ACC112 (cell line): ENCODE results near the gene CSRP1.

Source experiments
- H2AFZ ChIP-seq: fragments of 200-600 bp; sonication (generic); one replicate; pipeline ENCODE4 v1.6.0; 2017; ENCODE audit warnings: antibody characterized with exemption, low read length; ENCODE audit not compliant: unreplicated experiment
- H3K27ac ChIP-seq: fragments of 200-600 bp; sonication (generic); 2 replicates; pipeline ENCODE4 v1.5.1; 2014; ENCODE audit warnings: low read depth, mild to moderate bottlenecking, antibody characterized with exemption, low read length, moderate library complexity
- H3K27me3 ChIP-seq: fragments of 200-600 bp; sonication (generic); 2 replicates; pipeline ENCODE4 v1.6.1; 2014; ENCODE audit warnings: mild to moderate bottlenecking, antibody characterized with exemption, low read length, moderate library complexity, mixed read lengths; ENCODE audit not compliant: insufficient read depth
- H3K36me3 ChIP-seq: fragments of 200-600 bp; sonication (generic); 2 replicates; pipeline ENCODE4 v1.6.1; 2016; ENCODE audit warnings: mild to moderate bottlenecking, antibody characterized with exemption, low read length, moderate library complexity, mixed read lengths; ENCODE audit not compliant: insufficient read depth
- H3K4me1 ChIP-seq: fragments of 200-600 bp; sonication (generic); one replicate; pipeline ENCODE4 v1.6.1; 2016; ENCODE audit warnings: low read length, mixed read lengths; ENCODE audit not compliant: insufficient read depth, unreplicated experiment, control insufficient read depth
- H3K4me3 ChIP-seq: fragments of 200-600 bp; sonication (generic); 2 replicates; pipeline ENCODE4 v1.5.1; 2014; ENCODE audit warnings: mild to moderate bottlenecking, low read depth, low read length
- H3K79me2 ChIP-seq: fragments of 200-600 bp; sonication (generic); one replicate; pipeline ENCODE4 v1.6.0; 2016; ENCODE audit warnings: low read length; ENCODE audit not compliant: control insufficient read depth, unreplicated experiment, insufficient read depth

Gene CSRP1

DNA sequence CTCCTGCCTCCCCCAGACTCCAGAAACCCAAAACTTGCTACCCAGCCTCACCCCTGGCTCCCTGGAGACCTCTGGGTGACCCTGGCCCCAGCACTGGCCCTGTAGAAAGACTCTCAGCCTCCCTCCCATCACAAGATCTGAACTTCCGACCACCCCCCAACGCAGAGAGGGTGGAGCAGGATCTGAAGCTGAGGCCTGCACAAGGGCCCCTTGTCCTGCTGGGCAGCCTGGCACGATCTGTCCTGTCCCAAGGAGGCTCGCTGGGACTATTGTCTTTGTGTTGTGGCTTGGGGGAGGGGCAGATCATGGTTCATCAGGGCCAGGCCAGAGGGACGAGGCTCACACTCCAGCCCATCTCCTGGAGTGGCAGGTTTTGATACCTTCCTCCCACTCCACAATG is 57.9 kb downstream of the CSRP1 start:
- H3K36me3 ChIP-seq: no peaks in the 10 kb centered on the region
- H3K27ac ChIP-seq: no peak overlapping the region
- peaks cover 27% of the 10 kb centered on the region for H3K4me1 ChIP-seq
- H3K27me3 ChIP-seq: no peaks in the 10 kb centered on the region
- no peak overlapping the region for H3K4me3 ChIP-seq
- no peak overlapping the region for H2AFZ ChIP-seq
- no peaks in the 10 kb centered on the region for H3K79me2 ChIP-seq

DNA sequence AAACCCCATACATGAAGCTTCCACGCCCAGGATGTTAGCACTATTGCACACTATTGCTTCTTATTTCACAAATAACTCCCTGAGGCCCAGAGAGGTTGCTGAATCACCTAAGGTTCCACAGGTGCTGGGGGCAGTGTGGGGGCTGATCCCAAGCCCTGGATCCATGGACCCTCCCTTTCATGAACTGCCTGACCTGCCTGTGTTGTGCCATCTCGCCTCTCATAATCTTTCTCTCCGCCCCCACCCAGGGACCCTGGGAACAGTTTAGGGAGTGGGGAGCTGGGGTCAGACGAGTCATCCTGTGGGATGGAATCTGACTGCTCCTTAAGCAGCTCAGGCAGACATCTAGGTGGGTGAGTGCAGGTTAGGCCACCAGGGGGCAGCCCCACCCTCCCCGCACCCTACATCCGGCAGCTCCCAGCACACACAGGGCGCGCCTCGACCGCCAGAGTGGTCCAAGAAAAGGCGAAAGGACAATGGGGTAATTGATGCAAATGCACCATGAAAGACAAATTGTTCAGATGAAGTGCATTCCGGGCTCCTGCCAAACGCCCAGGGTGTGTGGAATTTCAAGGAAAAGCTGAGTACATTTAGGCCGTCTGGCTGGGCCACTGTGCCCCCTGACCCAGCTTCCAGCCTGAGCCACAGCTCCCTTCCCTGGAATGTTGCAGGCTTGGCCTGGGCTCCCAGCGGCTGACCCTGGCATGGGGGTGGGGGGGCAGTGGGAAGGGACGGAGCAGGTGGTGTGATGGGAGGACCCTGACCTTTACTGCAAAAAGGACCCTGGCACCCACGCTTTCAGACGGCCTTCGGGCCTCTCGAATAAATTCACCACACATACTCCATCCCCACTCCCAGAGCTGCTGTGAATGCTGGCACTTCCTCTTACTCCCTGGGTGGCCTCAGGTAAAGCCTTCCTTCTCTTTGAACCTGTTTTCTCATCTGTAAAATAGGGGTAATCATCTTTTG is 58.7 kb downstream of the CSRP1 start:
- Histone ChIP-seq H2AFZ (peak overlapping the region; percentile 6), H3K79me2 (no peaks in the 10 kb centered on the region), H3K4me3 (no peak overlapping the region), H3K27ac (no peak overlapping the region), H3K36me3 (no peaks in the 10 kb centered on the region), H3K4me1 (peaks cover 19% of the 10 kb centered on the region), H3K27me3 (no peaks in the 10 kb centered on the region)

DNA sequence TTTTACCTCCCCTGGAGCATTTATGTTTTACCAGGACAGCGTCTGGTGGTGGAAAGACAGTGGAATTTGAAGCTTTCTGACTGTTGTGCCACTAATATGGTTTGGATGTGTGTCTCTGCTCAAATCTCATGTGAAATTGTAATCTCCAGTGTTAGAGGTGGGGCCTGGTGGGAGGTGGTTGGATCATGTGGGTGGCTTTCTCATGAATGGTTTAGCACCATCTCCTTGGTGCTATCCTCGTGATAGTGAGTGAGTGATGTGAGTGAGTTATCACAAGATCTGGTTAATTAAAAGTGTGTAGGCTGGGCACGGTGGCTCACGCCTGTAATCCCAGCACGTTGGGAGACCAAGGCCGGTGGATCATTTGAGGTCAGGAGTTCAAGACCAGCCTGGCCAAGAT is 61.6 kb downstream of the CSRP1 start:
- no peaks in the 10 kb centered on the region for H3K36me3 ChIP-seq
- no peaks in the 10 kb centered on the region for H3K27me3 ChIP-seq
- H3K27ac ChIP-seq: no peak overlapping the region
- H3K4me3 ChIP-seq: no peak overlapping the region
- no peak overlapping the region for H2AFZ ChIP-seq
- no peaks in the 10 kb centered on the region for H3K79me2 ChIP-seq
- H3K4me1 ChIP-seq: peaks cover 9% of the 10 kb centered on the region

DNA sequence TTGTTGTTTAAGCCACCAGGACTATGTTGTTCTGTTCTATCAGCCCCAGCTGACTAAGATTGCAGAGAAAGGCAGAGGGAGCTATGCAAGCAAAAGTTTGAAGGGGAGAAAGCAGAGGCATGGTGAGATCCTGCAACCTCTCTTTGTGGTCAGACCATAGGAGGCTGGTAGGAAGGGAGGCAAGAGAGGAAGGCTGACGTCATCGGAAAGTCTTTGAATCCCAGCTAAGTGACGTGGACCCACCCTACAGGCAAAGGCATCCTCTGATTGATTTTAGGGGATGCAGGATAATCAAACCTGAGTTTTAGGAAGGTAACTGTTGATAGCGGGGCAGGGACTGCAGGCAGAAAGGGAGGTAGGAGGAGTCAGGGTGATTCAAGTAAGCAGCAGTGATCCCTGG is 62.1 kb downstream of the CSRP1 start:
- H3K4me3 ChIP-seq: no peak overlapping the region
- H3K4me1 ChIP-seq: peaks cover 8% of the 10 kb centered on the region
- no peak overlapping the region for H2AFZ ChIP-seq
- no peaks in the 10 kb centered on the region for H3K79me2 ChIP-seq
- no peaks in the 10 kb centered on the region for H3K27me3 ChIP-seq
- H3K36me3 ChIP-seq: no peaks in the 10 kb centered on the region
- no peak overlapping the region for H3K27ac ChIP-seq

DNA sequence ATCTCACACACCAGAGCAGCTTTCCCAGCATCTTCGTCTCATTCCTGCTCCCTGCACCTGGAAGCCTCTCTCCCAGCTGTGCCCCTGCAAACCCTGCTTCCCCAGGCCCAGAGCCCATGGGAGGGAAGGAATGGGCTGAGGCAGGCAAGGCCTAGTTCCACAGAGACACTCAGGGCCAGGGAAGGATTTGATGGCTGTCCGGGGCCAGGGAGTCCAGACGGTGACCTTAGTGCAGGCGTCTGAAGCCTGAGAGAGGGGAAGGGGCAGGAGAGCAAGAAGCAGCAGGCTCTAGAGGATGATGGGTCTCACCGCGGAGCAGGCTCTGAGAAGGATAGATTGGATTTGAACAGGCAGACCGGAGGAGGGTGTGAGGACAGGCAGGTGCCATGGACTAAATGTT is 63.2 kb downstream of the CSRP1 start:
- Histone ChIP-seq H2AFZ (no peak overlapping the region), H3K4me1 (peaks cover 8% of the 10 kb centered on the region), H3K27me3 (no peaks in the 10 kb centered on the region), H3K79me2 (no peaks in the 10 kb centered on the region), H3K4me3 (no peak overlapping the region), H3K27ac (no peak overlapping the region), H3K36me3 (no peaks in the 10 kb centered on the region)

DNA sequence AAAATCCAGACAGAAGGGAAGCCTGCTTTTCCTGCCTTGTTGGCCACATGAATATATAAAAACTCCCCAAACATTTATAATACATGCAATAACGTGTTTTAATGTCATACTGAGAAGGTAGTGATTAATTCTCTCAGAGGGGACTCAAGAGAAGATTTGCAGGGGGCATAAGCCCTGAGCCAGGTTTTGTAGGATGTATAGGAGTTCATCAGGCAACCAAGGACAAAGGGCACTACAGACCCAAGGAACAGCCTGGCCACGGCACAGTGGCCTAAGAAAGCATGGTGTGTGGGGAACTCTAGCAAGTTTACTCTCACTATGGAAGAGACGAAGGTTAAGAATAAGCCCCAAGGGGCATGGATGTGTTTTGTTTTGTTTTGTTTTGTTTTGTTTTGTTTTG is 70.0 kb downstream of the CSRP1 start:
- no peak overlapping the region for H3K4me3 ChIP-seq
- no peak overlapping the region for H3K27ac ChIP-seq
- H3K4me1 ChIP-seq: peaks cover 7% of the 10 kb centered on the region
- no peaks in the 10 kb centered on the region for H3K27me3 ChIP-seq
- H2AFZ ChIP-seq: no peak overlapping the region
- H3K36me3 ChIP-seq: no peaks in the 10 kb centered on the region
- H3K79me2 ChIP-seq: no peaks in the 10 kb centered on the region

DNA sequence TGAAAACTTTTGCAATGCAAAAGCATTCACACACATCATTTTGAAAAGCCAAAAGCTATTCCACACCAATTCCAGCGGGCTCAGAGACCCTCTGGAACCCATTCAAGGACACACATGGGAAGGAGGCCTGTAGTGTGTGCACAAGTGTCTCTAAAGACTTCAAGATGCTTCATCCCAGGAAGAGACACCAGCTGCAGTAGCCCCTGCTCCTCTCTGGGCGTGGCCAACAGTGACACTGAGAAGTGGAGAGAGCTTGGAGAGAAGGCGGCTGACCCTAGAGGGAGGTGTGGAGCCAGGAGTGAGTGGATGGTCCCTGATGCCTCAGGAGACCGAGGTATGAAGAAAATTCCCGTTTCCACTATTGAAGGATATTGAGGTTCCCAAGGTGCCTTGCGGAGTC is 70.5 kb downstream of the CSRP1 start:
- Histone ChIP-seq H3K4me3 (no peak overlapping the region; the same call in 1 of the 2 replicates), H3K27ac (no peak overlapping the region), H3K27me3 (no peaks in the 10 kb centered on the region), H2AFZ (no peak overlapping the region), H3K4me1 (peaks cover 7% of the 10 kb centered on the region), H3K79me2 (no peaks in the 10 kb centered on the region), H3K36me3 (no peaks in the 10 kb centered on the region)

DNA sequence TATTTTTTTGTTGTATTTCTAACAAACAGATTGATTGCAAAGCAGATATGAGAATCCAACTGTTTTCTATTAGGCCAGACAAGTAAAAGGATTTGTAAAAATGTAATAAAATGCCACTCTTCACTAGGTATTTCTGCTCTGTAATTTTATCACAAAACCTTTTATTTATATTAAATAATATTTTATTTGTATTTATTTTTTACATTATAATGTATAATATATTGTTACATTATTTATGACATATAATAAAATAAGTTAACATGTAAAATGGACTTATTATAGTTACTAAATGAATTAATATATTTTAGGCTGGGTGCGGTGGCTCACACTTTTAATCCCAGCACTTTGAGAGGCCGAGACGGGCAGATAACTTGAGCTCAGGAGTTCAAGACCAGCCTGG is 72.7 kb downstream of the CSRP1 start:
- no peaks in the 10 kb centered on the region for H3K79me2 ChIP-seq
- H3K4me1 ChIP-seq: peaks cover 7% of the 10 kb centered on the region
- H3K4me3 ChIP-seq: no peak overlapping the region
- no peak overlapping the region for H2AFZ ChIP-seq
- no peak overlapping the region for H3K27ac ChIP-seq
- no peaks in the 10 kb centered on the region for H3K27me3 ChIP-seq
- H3K36me3 ChIP-seq: no peaks in the 10 kb centered on the region

DNA sequence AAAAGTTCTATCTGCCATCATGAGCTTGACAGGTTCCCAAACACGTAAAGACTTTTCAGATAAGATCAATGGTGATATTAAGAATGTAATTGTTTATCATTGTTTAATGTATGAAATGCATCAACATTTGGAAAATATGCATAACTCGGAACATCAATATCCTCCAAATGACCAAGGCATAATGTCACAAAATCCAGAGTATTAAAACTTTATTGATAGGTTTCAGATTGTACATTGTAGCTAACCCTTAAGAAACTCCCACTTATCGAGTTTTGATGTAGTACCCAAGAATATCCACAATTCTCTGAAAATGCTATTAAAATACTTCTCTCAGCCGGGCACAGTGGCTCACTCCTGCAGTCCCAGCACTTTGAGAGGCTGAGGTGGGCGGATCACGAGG is 73.3 kb downstream of the CSRP1 start:
- peaks cover 7% of the 10 kb centered on the region for H3K4me1 ChIP-seq
- H3K79me2 ChIP-seq: no peaks in the 10 kb centered on the region
- no peak overlapping the region for H3K27ac ChIP-seq
- no peak overlapping the region for H2AFZ ChIP-seq
- no peaks in the 10 kb centered on the region for H3K36me3 ChIP-seq
- H3K27me3 ChIP-seq: no peaks in the 10 kb centered on the region
- no peak overlapping the region for H3K4me3 ChIP-seq
